COR-L47 (cell line): Measurements from ENCODE around the gene HSPA1A.
A peak's percentile ranks its signal among the peaks of the same experiment; 100 is the strongest.

Experiments
- DNase-seq: peaks from one replicate; lab custom pipeline; 2025; lab: John Stamatoyannopoulos, UW

HSPA1A gene

DNA sequence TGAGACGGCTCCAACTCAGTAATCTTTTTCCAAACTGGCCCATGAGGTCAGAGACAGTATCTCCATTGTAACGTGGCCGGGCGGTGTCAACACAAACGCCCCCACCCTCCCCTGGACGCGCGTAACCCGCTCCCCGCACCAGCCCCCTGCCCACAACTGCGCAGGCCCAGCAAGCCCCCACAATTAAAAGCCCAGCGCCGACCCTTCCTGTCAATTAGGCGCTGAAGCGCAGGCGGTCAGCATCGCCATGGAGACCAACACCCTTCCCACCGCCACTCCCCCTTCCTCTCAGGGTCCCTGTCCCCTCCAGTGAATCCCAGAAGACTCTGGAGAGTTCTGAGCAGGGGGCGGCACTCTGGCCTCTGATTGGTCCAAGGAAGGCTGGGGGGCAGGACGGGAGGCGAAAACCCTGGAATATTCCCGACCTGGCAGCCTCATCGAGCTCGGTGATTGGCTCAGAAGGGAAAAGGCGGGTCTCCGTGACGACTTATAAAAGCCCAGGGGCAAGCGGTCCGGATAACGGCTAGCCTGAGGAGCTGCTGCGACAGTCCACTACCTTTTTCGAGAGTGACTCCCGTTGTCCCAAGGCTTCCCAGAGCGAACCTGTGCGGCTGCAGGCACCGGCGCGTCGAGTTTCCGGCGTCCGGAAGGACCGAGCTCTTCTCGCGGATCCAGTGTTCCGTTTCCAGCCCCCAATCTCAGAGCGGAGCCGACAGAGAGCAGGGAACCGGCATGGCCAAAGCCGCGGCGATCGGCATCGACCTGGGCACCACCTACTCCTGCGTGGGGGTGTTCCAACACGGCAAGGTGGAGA is at the start of gene HSPA1A, which contains the start of gene HSPA1L:
Gene HSPA1A, plus strand, starts transcription at position 519 of the 814 bp plus-strand sequence. Its CDS starts 214 bp downstream, at position 733.
Gene HSPA1L, minus strand, starts transcription at position 259 of the 814 bp plus-strand sequence. CDS start 3,311 bp downstream, outside the sequence.
- DNase-seq: peak; percentile 92

DNA sequence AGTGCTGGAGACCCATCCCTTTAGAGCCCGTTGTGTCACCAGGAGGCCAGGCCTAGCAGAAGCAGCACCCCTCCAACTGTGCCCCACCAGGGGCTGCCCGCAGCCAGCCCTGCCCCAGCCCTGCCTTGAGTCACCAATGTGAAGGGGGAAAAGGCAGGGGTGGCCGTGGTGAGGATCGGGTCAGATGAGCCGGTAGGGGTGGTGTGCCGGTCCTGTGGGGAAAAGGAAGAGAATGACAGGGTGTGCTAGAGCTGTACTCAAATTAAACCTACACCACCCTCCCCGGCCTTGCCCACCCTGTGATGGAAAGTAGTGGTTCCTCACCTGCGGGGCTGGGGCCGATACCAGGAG is 49.8 kb upstream of the HSPA1A start:
- no peak for DNase-seq

DNA sequence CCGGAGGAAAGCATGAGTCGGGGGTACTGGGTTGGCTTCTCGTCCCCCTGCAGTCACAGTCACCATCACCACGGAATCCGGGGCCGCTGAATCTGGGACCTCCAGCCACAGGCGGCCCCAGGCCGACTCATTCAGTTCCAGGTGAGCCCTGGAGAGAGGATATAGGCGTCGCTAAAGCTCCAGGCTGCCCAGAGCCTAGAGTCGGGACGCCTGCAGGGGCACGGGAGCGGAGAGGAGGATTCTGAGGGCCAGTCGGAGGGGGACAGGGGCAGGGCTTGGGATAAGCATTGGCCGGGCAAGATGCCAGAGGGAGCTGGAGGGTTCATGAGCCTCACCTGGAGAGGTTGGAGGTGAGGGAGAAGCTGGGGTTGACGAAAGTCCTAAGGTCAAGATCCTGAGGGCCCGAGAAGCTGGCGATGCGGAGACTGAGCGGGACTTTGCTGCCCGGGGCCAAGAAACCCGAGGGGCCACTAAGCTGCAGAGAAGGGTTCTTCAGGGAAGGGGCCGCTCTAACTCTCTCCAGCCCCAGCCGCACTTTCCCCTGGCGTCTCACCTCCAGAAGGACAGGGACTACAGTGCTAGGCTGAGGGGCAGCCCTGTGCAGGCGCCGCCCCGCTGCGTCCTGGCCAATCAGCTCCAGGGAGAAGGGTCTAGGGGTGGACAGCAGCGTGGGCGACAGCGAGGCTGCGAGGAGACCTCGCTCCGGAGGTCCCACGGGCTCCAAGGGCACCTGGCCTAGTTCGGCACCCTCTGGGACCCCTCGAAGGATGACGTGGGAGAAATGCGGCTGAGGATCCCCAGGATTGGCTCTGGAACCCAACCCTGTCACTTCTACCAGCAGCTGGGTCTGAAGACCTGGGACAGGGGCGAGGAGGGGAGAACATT is 49.2 kb upstream of the HSPA1A start:
- no peak for DNase-seq

DNA sequence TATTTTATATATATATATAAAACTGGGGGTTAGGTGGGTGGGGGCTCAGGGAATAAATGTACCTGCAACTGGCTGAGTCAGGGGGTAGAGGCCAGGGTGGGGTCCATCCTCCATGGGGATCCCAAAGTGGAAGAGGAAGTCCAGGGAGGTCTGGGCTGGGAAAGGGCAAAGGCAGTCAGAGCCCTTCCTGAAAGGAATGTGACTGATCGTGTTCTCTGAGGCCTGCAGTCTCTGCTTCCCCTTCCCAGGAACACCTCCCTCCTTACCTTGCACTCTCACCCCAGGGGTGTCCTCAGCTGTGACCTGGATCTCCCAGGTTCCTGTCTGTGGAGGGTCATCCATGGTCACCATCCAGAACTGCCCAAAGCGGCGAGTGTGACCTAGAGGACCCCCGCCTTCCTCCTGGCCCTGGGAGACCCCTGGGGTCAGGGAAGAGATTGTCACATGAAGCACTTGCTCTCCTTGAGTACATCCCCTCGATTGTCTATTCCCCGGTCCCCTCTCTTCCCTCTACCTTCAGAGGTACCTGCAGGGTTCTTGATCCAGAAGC is 48.2 kb upstream of the HSPA1A start:
- DNase-seq: no peak

DNA sequence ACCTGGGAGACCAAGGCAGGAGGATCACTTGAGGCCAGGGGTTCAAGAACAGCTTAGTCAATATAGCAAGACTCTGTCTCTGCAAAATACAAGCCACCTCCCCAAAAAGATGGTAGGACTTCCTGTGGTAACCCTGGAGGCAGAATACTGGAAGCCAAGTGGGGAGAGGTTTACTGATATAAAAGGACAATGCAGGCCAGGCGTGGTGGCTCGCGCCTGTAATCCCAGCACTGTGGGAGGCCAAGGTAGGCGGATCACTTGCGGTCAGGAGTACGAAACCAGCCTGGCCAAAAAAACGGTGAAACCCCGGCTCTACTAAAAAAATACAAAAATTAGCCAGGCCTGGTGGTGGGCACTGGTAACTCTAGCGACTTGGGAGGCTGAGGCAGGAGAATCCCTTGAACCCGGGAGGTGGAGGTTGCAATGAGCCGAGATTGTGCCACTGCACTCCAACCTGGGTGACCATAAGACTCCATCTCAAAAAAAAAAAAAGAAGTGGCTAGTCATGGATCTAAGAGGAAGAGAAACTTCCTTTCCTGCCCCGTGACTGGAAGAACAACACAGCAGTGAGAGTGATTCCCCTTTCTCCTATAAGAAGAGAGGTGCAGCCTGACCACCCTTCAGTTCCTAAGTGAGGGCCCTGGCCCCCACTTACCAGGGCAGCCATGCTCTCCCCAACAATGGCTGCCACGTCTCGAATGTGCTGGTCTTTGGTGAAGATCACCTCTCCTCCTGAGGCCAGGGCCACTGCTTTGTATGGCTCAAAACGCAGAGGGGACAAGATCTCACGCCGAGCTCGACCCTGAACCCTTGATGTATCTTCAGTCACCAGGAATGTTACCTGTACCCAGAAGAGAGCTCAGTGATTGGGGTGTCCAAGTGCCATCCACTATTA is 46.7 kb upstream of the HSPA1A start:
- no peak for DNase-seq

DNA sequence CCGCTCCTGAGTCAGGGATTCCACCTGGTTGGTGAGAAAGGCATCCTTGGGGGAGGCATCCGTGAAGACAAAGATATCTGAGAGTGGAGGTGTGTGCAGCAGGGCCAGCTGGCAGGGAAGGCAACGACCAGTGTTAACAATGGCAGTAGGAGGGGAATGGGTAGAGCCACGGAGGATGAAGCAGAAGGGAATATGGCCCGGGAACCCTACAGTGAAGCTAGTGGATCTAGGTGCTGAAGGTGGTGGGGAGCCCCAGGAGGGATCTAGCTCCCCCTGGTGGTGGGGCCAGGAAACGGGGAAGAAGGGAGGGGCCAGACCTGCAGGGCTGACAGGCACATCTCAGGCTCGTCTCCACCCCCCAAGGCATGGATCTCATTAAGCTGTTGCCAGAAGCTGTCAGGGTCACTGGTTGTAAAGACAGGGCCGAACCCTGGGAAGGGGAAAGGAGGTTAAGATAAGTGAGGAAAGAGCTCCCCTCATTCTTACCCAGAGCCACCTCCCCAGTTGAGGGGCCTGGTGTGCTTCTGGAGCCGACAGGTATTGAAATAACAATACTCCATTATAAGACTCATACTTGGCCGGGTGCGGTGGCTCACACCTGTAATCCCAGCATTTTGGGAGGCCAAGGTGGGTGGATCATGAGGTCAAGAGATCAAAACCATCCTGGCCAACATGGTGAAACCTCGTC is 45.5 kb upstream of the HSPA1A start:
- DNase-seq: peak; percentile 42

DNA sequence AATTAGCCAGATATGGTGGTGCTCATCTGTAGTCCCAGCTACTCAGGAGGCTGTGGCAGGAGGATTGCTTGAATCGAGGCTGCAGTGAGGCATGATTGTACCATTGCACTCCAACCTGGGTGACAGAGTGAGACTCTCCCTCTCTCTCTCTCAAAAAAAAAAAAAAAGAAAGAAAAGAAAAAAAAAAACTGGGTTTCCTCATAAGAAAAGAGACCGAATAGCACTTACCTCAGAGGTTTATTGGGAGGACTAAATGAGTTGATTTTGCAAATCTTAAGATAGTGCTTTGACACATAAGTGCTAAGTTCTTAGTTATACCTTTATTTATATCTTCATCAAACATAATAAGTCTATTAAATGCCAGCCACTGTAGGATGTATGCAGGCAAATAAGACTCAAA is 44.5 kb upstream of the HSPA1A start:
- DNase-seq: no peak

DNA sequence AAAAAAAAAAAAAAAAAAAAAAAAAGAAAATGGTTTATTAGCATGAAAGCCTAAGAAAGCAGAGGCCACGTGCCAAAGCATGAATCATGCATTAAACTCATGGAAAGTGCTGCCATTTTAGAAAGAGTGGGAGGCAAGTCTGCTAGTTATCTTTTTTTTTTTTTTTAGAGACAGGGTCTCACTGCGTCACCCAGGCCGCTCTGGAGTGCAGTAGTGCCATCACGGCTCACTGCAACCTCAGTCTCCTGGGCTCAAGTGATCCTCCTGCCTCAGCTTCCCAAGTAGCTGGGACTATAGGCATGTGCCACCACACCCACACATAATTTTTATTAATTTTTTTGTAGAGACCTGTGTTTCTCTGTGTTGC is 43.4 kb upstream of the HSPA1A start:
- DNase-seq: no peak

DNA sequence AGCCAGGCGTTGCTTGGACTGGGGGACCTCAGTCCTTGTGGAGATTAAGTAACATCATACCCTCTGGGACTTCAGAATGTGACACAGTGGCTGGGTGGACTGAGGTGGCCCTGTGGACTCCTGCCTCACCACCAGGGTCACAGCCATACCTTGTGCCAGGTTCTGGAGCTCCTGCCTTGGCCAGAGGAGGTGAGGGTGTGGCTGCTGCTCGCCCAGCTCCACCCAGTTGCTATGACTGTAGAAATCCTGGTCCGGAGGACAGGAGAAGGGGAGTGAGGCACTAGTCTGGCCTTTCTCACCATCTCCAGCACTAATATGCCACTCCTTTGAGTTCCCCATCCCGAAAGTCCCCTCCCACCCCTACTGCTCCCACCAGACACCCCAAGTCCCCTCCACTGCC is 40.2 kb upstream of the HSPA1A start:
- DNase-seq: no peak

DNA sequence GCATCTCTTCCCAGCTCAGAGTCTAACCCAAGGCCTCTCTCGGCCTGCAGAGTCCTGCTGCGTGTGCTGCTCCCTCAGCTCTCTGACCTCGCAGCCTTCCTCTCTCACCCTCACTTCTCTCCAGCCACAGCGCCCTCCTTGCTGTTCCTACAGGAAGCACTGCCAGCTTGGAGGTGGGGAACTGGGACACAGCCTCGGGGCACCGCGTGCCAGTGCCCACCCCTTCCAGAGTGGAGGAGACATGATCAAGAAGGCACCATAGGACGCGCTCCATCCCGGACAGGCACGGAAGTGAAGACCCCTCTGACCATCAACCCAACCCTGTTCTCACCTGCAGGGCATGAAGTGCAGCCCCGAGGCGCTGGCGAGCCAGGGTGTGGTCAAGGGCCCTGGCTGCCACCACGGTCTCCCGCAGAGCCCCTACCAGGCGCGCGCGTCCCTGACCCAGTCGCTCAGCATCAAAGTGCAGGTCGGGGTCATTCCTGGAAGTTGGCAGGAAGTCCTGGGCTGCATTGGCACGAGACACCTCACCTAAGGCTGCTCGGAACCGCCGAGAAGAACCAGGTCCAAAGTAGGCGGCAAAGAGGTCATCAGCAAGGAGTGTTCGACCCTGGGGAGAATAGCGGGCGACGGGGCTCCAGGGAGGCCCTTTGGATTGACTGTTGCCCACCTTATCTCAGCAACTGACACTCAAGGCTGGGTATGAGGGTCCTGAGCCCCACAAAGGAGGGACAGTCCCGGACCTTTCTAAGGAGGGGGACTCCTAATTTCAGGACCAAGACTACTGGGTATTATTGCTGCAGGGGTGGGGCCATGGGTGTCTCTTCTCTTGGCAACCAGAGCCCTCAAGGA is 39.5 kb upstream of the HSPA1A start:
- DNase-seq: no peak

DNA sequence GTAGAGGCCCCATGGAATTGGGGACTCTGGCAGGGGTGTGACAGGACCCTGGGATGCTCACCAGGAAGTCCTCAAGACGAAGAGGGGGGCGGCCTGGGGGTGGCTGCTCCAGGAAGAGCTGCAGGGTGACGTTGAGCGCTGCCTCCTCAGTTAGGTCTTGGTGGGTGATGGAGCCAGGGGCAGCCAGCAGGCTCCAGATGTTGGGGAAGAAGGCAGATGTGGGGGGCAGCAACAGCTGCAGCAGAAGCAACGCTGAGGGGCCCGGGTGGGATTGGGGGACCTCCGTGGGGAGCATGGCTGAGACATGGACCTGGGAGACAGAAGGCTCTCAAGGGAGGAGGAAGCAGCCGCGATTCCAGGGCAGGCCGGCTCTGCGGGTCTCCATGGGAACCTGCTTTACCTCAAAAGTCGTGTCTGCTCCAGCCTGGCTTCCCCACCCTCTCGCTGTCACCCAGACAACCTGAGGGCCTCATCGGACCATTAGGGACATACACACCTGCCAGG is 38.8 kb upstream of the HSPA1A start:
- peak; percentile 55 for DNase-seq

DNA sequence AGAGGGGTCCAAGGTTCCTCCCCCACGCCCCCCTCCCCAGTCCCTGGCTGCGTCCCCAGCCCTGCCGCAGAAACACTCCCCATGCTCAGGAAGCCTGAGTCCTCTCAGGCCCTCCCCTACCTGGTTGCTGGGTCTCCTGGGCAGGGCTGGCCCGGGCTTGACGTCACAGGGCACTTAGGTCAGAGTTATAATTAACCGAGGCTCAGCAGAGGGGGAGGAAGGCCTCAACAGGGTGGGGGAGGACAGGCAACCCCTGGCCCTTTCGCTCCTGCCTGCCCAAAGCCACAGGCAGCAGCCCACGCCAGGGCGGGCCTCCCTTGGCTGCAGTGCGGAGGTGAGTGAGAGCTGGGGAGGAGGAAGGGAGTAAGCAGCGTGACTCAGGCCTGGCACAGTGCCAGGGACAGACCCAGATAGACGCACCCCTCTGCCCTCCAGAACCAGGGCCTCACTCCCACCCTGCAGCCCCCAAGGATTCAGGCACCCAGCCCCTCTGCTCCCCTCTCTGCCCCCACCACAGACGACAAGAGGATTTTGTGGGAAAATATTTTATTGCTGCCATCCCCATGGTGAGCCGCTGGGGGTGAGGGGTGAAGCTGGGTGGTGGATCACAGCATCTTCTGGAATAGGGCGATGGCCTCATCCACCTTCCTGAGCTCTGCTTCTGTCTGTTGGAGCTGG is 38.2 kb upstream of the HSPA1A start, which contains the start of gene VWA7:
Gene VWA7, minus strand, starts transcription at position 340 of the 678 bp plus-strand sequence. CDS start 549 bp downstream, outside the sequence.
- DNase-seq: peak; percentile 60

DNA sequence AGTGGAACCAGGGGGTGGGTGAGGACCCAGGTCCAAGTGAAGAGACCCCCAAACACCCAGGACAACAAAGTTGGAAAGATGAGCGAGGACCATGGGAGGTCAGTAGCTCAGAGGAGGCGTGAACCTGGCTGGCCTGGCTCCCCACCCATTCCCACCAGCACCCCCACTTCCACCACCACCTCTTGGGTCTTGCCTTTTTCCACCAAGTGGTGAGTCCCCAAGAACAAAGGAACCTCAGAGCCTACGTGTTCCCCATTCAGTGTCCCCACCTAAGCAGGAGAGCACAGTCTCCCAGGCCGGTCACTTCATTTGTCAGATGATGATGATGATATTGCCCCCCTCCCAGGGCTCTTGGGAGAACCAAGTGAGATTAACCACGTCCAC is 37.7 kb upstream of the HSPA1A start:
- DNase-seq: no peak

DNA sequence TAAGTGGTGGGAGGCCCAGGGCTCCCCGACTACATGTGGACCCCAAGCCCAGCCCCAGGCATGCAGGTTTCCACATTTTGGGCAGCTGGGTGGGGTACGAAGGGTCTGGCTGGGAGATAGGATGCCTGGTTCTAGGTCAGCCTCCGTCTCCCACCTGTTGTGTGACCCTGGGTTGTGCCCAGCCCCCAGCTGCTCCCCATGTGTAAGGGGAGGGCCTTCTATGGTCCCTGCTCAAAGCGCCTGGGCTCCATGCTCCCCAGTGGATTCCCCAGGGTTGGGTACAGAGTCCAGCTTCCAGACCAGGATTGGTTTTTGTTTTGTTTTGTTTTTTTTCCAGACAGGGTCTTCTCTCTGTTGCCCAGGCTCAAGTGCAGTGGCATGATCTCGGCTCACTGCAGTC is 37.1 kb upstream of the HSPA1A start:
- DNase-seq: no peak

DNA sequence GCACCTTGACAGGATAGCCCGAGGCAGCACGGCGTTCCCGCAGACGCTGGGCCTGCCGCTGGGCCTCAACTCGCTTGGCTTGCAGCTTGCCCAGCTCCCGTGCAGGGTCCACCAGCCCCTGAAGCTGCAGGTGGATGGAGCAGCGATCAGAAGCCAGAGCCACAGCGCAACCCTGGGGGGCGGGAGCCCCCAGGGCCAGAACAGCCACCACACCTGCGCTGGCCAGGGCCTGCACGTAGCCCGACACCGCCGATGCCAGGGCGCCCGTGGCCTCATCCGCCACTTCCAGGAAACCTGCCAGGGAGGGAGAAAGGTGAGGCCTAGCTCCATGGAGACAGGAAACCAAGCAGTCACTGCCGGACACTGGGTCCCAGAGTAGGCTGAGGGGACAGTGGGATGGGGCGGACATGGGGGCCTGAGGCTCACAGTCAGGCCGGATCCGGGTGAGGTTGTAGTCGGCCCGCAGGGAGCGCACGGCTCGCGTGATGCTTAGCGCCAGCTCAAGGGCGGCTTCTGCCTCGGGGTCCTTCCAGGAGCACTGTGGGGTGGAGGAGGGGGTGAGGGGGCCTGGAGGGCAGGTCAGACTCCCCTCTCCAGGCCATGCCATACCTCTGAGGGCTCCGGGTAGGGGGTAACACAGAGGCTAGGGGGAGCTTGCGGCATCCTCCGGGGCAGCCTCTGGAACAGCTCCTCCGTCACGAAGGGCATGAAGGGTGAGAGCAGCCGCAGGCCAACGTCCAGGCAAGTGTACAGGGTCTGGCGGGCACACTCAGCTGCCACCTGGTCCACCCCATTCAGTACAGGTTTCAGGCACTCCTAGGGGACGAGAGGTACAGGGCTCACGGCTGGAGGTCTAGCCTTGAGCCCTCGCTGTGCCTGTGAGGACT is 36.1 kb upstream of the HSPA1A start:
- DNase-seq: no peak

DNA sequence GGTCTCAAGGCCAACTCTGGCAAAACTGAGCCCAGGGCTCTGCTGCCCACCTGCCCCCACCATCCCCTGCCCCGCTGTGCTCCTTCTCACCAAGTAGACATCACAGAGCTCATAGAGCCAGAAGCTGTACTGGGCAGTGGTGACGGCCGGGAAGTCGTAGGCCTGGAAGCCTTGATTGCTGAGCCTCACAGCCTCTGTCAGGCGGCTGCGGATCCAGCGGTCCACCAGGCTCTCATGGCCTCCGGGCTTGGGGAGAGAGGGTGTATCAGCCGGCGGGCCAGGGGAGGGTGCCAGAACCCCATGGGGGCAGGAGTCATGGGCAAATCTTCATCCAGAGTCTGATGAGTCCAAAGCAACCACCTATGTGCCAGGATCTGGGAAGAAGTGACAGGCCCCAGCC is 35.4 kb upstream of the HSPA1A start:
- no peak for DNase-seq

DNA sequence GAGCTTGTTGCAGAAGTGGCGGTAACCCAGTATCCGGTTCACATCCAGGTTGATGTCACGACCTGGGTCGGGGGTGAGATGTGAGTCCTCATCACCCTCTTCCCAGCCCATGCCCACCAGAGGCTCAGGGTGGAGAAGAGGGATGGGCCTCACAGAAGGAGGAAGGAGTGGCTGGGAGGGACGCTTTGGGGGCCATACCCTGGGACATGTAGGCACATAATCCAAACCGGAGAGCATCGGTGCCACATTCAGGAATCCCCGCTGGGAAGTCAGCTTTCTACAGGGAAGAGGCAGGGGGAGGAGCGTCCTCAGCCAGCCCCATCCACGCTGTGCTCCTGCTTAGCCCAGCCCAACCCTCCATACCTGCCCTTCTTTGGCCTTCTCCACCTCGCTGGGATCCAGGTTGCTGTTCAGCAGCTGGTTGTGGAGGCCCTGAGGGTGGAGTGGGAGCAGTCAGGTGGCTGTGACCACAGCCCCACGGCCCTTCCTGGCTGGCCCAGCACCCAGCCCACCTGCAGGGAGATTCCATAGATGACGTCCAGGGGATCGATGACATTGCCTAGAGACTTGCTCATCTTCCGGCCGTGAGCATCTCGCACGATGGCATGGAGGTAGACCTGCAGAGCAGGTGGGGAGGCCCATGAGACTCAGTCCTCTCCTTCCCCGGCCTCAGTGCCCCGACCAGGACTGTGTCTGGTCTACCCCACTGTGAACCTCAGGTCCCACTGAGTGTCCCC is 34.7 kb upstream of the HSPA1A start:
- no peak for DNase-seq
